Endothelial cell of umbilical vein (primary cell): Measurements from ENCODE around the gene TPD52L2. TPM values are rescaled to one million over a fixed set of nuclear protein-coding genes. Genes with fewer than 3 reads are reported as not detected.

Experiments used
- BruUV-seq: library from RNA; stranded (reverse); fragments of 400-500 nt; replicated peaks from 2 replicates; lab custom pipeline; 2021; lab: Mats Ljungman, UMichigan
- CTCF ChIA-PET: fragments of 300-600, 350-600 bp; sonication (Branson Sonifier 250); formaldehyde crosslinking; loops from one replicate; lab custom pipeline; 2021; ENCODE audit warnings: antibody characterized with exemption, inconsistent platforms; lab: Charles Lee
- POLR2A ChIA-PET: fragments of 300-600, 350-600 bp; sonication (Branson Sonifier 250); formaldehyde crosslinking; loops from one replicate; lab custom pipeline; 2021; ENCODE audit warnings: antibody characterized with exemption, inconsistent platforms; lab: Charles Lee
- DNase-seq: peaks from one replicate; pipeline ENCODE4 v3.0.0-alpha.2; 2011; ENCODE audit warnings: low read depth, low spot score
- FAIRE-seq: peaks from 2 replicates; lab custom pipeline; 2011; peaks lifted over from hg19 to GRCh38; lab: Jason Lieb, UNC
- H2AFZ ChIP-seq: 2 replicates; pipeline ENCODE4 v1.6.0; 2012; ENCODE audit warnings: low read depth, low read length, control low read depth, inconsistent platforms
- H3K27ac ChIP-seq: 2 replicates; pipeline ENCODE4 v1.5.1; 2011; ENCODE audit warnings: low read depth, mild to moderate bottlenecking, control low read depth, low read length, moderate library complexity; ENCODE audit not compliant: insufficient read depth
- H3K27me3 ChIP-seq, 2 experiments: 2 replicates each; pipeline versions ENCODE4 v1.6.0 to v1.6.1; 2011; ENCODE audit warnings: low read length in 2 of 2, mixed read lengths in 1 of 2; ENCODE audit not compliant: control insufficient read depth in 2 of 2, insufficient read depth in 2 of 2
- H3K36me3 ChIP-seq, 2 experiments: 2 replicates in 1 of 2; 3 replicates in 1 of 2; pipeline ENCODE4 v1.5.1; 2011; ENCODE audit warnings: low read length in 2 of 2, mild to moderate bottlenecking in 1 of 2, moderate library complexity in 1 of 2; ENCODE audit not compliant: control insufficient read depth in 2 of 2, insufficient read depth in 2 of 2; ENCODE audit errors: extremely low read depth in 1 of 2
- H3K4me1 ChIP-seq: 3 replicates; pipeline ENCODE4 v1.5.1; 2011; ENCODE audit warnings: mild to moderate bottlenecking, low read length; ENCODE audit not compliant: control insufficient read depth, insufficient read depth; ENCODE audit errors: extremely low read depth
- H3K4me2 ChIP-seq: 2 replicates; pipeline ENCODE4 v1.6.1; 2011; ENCODE audit warnings: low read length, control low read depth, mixed read lengths; ENCODE audit not compliant: insufficient read depth
- H3K4me3 ChIP-seq, 3 experiments: fragments of 200-600 bp in 1 of 3; sonication (generic), shearing (Covaris generic) in 1 of 3; replicated peaks in 1 of 3; 2 replicates each; pipeline ENCODE4 v1.5.1; 2011 to 2016; ENCODE audit warnings: control low read depth in 3 of 3, low read length in 3 of 3, mild to moderate bottlenecking in 2 of 3, inconsistent platforms in 1 of 3, low read depth in 1 of 3, moderate library complexity in 1 of 3; ENCODE audit not compliant: insufficient read depth in 1 of 3
- H3K79me2 ChIP-seq: 2 replicates; pipeline ENCODE4 v1.6.0; 2012; ENCODE audit warnings: low read length, inconsistent platforms; ENCODE audit not compliant: control insufficient read depth, insufficient read depth
- H3K9ac ChIP-seq: replicated peaks from 2 replicates; pipeline ENCODE3; 2011; ENCODE audit warnings: low read length, control low read depth; ENCODE audit not compliant: insufficient read depth; ENCODE audit errors: extremely low read depth
- H3K9me1 ChIP-seq: replicated peaks from 3 replicates; pipeline ENCODE4 v1.6.0; 2011; ENCODE audit warnings: mild to moderate bottlenecking, low read length; ENCODE audit not compliant: control insufficient read depth, insufficient read depth; ENCODE audit errors: extremely low read depth
- H3K9me3 ChIP-seq: replicated peaks from 2 replicates; pipeline ENCODE4 v1.5.1; 2012; ENCODE audit warnings: low read length, inconsistent platforms; ENCODE audit not compliant: control insufficient read depth, insufficient read depth
- H4K20me1 ChIP-seq: replicated peaks from 2 replicates; pipeline ENCODE3; 2011; ENCODE audit warnings: mild to moderate bottlenecking, low read length; ENCODE audit not compliant: control insufficient read depth, insufficient read depth; ENCODE audit errors: extremely low read depth
- EZH2 ChIP-seq: IDR thresholded peaks from 2 replicates; pipeline ENCODE4 v1.6.1; 2012; ENCODE audit warnings: borderline replicate concordance, low read depth, mild to moderate bottlenecking, moderate library complexity, low read length, inconsistent platforms; ENCODE audit not compliant: severe bottlenecking
- FOS ChIP-seq: IDR thresholded peaks from 2 replicates; pipeline ENCODE4 v1.6.1; 2011; ENCODE audit warnings: mild to moderate bottlenecking, low read length, moderate library complexity, borderline replicate concordance; ENCODE audit not compliant: insufficient read depth
- GATA2 ChIP-seq: IDR thresholded peaks from 2 replicates; pipeline ENCODE4 v1.7.0; 2011; ENCODE audit warnings: low read depth, mild to moderate bottlenecking, moderate library complexity, mixed read lengths, low read length; ENCODE audit not compliant: insufficient read length, insufficient read depth
- JUN ChIP-seq: IDR thresholded peaks from 2 replicates; pipeline ENCODE4 v1.6.1; 2011; ENCODE audit warnings: borderline replicate concordance, low read depth; ENCODE audit not compliant: insufficient read length, insufficient read depth
- MAX ChIP-seq: IDR thresholded peaks from 2 replicates; pipeline ENCODE4 v1.6.1; 2011; ENCODE audit not compliant: insufficient read depth, insufficient read length
- MYC ChIP-seq: IDR thresholded peaks from one replicate; pipeline ENCODE4 v1.6.1; 2011; ENCODE audit warnings: mild to moderate bottlenecking, low read depth, low read length
- POLR2A ChIP-seq: IDR thresholded peaks from 2 replicates; pipeline ENCODE4 v1.6.1; 2012; ENCODE audit warnings: low read depth, mild to moderate bottlenecking, control low read depth, low read length
- POLR2AphosphoS5 ChIP-seq: IDR thresholded peaks from 2 replicates; pipeline ENCODE4 v1.6.1; 2012; ENCODE audit warnings: low read depth, mild to moderate bottlenecking, control low read depth, low read length, moderate library complexity; ENCODE audit not compliant: insufficient read depth
- dilution Hi-C: fragments of 300-500 bp; cut with MboI; formaldehyde crosslinking; loops from one replicate; pipeline ENCODE4 v1.15.0; 2019; ENCODE audit warnings: low sequenced_read_pairs; ENCODE audit not compliant: extremely low pct_ligation_motif_present
- intact Hi-C: fragments of 100-400 bp; cut with micrococcal nuclease; formaldehyde crosslinking; loops from one replicate; pipeline ENCODE4 v1.10.0; 2022
- polyA plus RNA-seq, 4 experiments: library from polyadenylated mRNA; depleted of rRNA in 3 of 4; stranded (reverse) in 3 of 4; unstranded in 1 of 4; fragments of >200 nt; gene quantifications; 2 replicates each; pipeline versions ENCODE4 v1.2.1 to v1.2.3, GENCODE V29; 2011 to 2012; ENCODE audit warnings: missing spikeins in 1 of 4
- total RNA-seq: library from RNA; stranded (reverse); gene quantifications from 2 replicates; pipeline ENCODE4 v1.2.3, GENCODE V29; 2021
- TF ChIP-seq, protein P1 (sequence below), 2 donors: IDR thresholded peaks; 1 replicate in 1 of 2; 2 replicates in 1 of 2; pipeline ENCODE4 v1.5.1; 2011; ENCODE audit warnings: low read length in 2 of 2, mild to moderate bottlenecking in 2 of 2, moderate library complexity in 2 of 2, control low read depth in 1 of 2, inconsistent platforms in 1 of 2, low read depth in 1 of 2; ENCODE audit not compliant: insufficient read depth in 1 of 2; ENCODE audit errors: extremely low read depth in 1 of 2

Gene TPD52L2
- total and polyA plus RNA-seq, 2 donors (not counting 3 experiments of a cell fraction or from before 2014, with no cell fraction given) = 123 to 142 TPM

- DNase-seq = no peak
- no peaks in the 10 kb centered on the region for H3K27me3 ChIP-seq
- intact Hi-C loops = loop anchor here (5.0 kb wide), 1 partner anchor 33 kb away; no protein-coding TSS in a partner anchor
- H3K4me3 ChIP-seq = no peak overlapping the region
- no peak overlapping the region for H3K4me2 ChIP-seq
- H3K4me1 ChIP-seq = peaks cover 22% of the 10 kb centered on the region
- H3K27ac ChIP-seq = no peak overlapping the region
- TF ChIP-seq POLR2AphosphoS5 (no peak), MAX (no peak), GATA2 (no peak)
- H3K9me3 ChIP-seq = no peaks in the 10 kb centered on the region
- H2AFZ ChIP-seq = no peak overlapping the region
- CTCF ChIA-PET = no interaction called here
- no peaks in the 10 kb centered on the region for H4K20me1 ChIP-seq
- no peak overlapping the region for H3K9ac ChIP-seq
- POLR2A ChIA-PET = no interaction called here
- BruUV-seq = no TSS peak
- no peaks in the 10 kb centered on the region for H3K9me1 ChIP-seq
- peaks cover 1% of the 10 kb centered on the region for H3K79me2 ChIP-seq
- dilution Hi-C loops = no loop called here
- peaks cover 0 to 4% of the 10 kb centered on the region in 2 experiments for H3K36me3 ChIP-seq
- no peak for FAIRE-seq
These were observed 4.6 kb upstream of the TPD52L2 start for GRCh38 chr20:63860325-63861051.

DNA sequence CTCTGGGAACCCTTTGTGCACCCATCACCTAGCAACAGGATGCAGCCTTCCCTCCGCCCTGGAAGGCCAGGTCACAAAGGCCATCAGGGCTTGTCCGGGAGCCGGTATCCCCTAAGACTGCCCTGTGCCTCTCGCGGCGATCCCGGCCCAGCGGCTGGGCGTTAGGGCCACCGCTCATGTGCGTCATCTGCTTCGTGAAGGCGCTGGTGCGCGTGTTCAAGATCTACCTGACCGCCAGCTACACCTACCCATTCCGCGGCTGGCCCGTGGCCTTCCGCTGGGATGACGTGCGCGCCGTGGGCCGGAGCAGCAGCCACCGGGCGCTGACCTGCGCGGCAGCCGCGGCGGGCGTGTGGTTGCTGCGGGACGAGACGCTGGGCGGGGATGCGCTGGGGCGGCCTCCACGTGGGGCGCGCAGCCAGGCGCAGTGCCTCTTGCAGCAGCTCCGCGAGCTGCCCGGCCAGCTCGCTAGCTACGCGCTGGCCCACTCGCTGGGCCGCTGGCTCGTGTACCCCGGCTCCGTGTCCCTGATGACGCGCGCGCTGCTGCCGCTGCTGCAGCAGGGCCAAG, 3.6 kb upstream of the TPD52L2 start, which contains the start of gene ABHD16B:
Gene ABHD16B (plus strand): TSS at position 134 of the 570 bp plus-strand sequence. CDS start 43 bp downstream, at position 177.
- dilution Hi-C loops = no loop called here
- H2AFZ ChIP-seq = no peak within 1 kb of the TSS
- POLR2A ChIA-PET = no interaction called here
- BruUV-seq = no TSS peak
- no peaks in the 10 kb centered on the region for H3K9me3 ChIP-seq
- peaks cover 0 to 4% of the 10 kb centered on the region in 2 experiments for H3K36me3 ChIP-seq
- H3K79me2 ChIP-seq = peaks cover 10% of the 10 kb centered on the region
- H3K4me3 ChIP-seq = no peak within 1 kb of the TSS
- no peak within 1 kb of the TSS for H3K27ac ChIP-seq
- no peaks in the 10 kb centered on the region for H3K9me1 ChIP-seq
- CTCF ChIA-PET = interaction anchor here (1.1 kb wide), 1 partner anchor 324 kb away, joined by 3 read pairs; the partner anchor contains the start of gene PTK6
- FAIRE-seq (no peak), DNase-seq (no peak)
- no peaks in the 10 kb centered on the region for H4K20me1 ChIP-seq
- H3K4me2 ChIP-seq = no peak within 1 kb of the TSS
- H3K27me3 ChIP-seq = no peaks in the 10 kb centered on the region
- no peak within 1 kb of the TSS for H3K9ac ChIP-seq
- intact Hi-C loops = loop anchor here (5.0 kb wide), 1 partner anchor 34 kb away; no protein-coding TSS in a partner anchor
- peaks cover 22% of the 10 kb centered on the region for H3K4me1 ChIP-seq
- TF ChIP-seq JUN (no peak), POLR2AphosphoS5 (no peak), MAX (no peak), GATA2 (no peak), POLR2A (no peak), MYC (no peak), FOS (no peak), EZH2 (no peak)
- TF ChIP-seq, protein P1, sequence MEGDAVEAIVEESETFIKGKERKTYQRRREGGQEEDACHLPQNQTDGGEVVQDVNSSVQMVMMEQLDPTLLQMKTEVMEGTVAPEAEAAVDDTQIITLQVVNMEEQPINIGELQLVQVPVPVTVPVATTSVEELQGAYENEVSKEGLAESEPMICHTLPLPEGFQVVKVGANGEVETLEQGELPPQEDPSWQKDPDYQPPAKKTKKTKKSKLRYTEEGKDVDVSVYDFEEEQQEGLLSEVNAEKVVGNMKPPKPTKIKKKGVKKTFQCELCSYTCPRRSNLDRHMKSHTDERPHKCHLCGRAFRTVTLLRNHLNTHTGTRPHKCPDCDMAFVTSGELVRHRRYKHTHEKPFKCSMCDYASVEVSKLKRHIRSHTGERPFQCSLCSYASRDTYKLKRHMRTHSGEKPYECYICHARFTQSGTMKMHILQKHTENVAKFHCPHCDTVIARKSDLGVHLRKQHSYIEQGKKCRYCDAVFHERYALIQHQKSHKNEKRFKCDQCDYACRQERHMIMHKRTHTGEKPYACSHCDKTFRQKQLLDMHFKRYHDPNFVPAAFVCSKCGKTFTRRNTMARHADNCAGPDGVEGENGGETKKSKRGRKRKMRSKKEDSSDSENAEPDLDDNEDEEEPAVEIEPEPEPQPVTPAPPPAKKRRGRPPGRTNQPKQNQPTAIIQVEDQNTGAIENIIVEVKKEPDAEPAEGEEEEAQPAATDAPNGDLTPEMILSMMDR (IDR thresholded peaks at IDR 0.05; ENCODE audit: extremely low read depth in 1 of 2, insufficient read depth in 1 of 2, low read depth in 1 of 2, low read length in 2 of 2) = no peak
